ENCODE results near the gene TRPM1.

GRCh38 chr15:31024330-31024729 is 77.2 kb downstream of the TRPM1 start:
- TF ChIP-seq, protein P1, sequence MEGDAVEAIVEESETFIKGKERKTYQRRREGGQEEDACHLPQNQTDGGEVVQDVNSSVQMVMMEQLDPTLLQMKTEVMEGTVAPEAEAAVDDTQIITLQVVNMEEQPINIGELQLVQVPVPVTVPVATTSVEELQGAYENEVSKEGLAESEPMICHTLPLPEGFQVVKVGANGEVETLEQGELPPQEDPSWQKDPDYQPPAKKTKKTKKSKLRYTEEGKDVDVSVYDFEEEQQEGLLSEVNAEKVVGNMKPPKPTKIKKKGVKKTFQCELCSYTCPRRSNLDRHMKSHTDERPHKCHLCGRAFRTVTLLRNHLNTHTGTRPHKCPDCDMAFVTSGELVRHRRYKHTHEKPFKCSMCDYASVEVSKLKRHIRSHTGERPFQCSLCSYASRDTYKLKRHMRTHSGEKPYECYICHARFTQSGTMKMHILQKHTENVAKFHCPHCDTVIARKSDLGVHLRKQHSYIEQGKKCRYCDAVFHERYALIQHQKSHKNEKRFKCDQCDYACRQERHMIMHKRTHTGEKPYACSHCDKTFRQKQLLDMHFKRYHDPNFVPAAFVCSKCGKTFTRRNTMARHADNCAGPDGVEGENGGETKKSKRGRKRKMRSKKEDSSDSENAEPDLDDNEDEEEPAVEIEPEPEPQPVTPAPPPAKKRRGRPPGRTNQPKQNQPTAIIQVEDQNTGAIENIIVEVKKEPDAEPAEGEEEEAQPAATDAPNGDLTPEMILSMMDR (IDR thresholded peaks at IDR 0.05): no peak
- no peak for TF ChIP-seq POLR2A (IDR thresholded peaks at IDR 0.05)
